ENCODE data around the gene TMEM131.

TMEM131 gene

DNA sequence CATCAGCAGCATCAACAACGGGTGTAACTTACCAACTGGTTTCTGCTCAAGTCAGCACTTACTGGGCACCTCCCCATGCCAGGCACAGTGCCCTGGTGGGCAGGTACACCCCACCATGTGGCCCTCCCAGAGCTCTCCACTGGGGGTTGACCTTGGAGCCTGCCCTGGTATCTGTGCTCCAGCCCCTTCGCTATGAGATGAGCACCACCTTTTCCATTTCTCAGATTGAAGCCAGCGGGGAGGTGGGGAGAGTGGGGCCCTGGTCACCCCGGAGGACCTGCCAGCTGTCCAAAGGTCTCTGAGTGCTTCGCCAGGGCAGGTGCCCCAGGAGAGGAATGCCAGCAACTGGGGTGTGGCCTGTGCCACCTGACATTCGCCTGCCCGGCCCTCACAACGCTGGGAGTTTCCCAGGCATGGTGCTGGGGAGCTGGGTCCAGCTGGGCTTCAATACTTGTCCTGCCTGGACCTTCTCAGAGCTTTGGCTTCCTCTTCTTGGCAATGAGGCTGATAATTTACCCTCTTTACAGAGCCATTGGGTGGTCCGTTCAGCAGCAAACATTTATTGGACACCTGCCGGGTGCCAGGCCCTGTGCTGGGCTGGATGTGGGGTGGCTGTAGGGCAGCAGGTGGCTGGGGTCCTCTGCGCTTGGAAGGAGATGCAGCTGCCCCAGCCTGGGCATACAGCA, 288.2 kb downstream of the TMEM131 start:
- no peak for DNase-seq (ENCODE audit: low read depth)

DNA sequence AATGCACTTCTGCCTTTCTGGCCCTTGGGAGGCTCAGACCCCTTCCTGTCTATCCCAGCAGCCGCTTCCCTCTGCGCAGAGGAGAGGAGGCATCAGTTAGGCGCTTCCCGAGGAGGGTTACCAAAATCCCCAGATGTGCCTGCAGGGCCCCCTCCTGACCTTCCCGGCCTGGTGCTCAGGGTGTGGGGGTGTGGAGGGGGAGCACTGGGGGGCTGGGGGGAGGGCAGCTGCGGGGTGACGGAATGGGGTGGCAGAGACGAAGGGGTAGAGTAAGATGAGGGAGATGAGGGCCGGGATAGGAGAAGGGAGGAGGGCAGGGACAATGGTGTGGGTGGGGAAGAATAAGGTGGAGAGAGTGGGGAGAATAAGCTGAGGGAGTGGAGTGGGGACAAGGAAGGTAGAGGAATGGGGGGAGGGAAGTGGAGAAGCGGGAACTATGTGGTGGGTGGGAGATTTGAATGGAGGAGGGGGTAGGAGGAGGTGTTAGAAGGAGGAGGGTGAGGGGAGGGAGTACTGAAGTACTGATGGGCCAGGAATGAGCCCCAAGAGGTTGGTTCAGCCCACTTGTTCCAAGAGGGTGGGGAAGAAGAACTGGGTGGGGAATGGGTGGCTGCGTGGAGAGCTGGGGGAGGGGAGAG, 288.9 kb downstream of the TMEM131 start:
- no peak for DNase-seq (ENCODE audit: low read depth)

Data from activated T-cell treated with anti-CD3 and anti-CD28 coated beads for 48 hours (primary cell).